ENCODE measurements around the gene SLC27A6.

DNA sequence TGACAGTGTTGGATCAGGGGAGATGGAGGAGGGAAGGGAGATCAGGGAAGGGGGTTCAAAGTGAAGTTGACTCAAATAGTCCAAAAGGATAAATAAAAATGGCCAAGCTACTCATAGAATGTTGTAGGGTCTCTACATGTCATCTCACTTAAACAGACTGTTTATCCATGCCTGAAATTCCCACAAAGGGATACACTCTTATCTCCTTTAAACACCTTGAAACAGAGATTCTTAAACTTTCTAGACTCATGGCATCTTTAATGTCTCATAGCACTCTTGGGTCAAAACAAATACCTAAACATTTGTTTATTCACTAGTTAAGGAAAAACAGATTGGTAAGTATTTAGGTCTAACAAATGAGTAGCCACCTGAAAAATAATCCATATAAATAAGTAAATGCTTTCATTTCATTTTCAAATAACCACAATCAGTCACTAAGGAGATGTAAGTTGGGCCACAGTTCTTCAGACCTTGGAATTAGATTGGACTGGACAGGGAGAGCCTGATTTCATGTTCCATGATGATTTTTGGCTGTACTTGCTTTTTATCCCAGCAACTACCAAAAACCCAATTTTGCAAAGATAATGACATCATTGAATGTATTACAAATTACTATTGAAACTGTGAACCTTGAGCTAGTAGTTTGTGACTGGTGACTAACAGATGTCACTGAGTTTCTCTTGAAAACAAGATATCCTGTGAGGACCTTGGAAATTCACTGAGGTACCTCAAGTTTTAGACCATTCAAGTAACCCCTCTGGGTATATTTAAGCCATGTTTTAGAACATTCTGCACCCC lies 66.8 kb downstream of the SLC27A6 start:
- TF ChIP-seq, protein P1, sequence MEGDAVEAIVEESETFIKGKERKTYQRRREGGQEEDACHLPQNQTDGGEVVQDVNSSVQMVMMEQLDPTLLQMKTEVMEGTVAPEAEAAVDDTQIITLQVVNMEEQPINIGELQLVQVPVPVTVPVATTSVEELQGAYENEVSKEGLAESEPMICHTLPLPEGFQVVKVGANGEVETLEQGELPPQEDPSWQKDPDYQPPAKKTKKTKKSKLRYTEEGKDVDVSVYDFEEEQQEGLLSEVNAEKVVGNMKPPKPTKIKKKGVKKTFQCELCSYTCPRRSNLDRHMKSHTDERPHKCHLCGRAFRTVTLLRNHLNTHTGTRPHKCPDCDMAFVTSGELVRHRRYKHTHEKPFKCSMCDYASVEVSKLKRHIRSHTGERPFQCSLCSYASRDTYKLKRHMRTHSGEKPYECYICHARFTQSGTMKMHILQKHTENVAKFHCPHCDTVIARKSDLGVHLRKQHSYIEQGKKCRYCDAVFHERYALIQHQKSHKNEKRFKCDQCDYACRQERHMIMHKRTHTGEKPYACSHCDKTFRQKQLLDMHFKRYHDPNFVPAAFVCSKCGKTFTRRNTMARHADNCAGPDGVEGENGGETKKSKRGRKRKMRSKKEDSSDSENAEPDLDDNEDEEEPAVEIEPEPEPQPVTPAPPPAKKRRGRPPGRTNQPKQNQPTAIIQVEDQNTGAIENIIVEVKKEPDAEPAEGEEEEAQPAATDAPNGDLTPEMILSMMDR (IDR thresholded peaks at IDR 0.05 in 8 of 11, conservative IDR thresholded peaks at IDR 0.05 in 3 of 11) = no peak
- no peak for TF ChIP-seq POLR2AphosphoS5 (IDR thresholded peaks at IDR 0.05)
- no peak for TF ChIP-seq POLR2A (IDR thresholded peaks at IDR 0.05)
